HUES48 (cell line): ENCODE data around the gene NUBP2.

Source experiments
- H3K27ac ChIP-seq: one replicate; pipeline ENCODE4 v1.7.0; 2013; ENCODE audit warnings: low read depth, low read length, inconsistent platforms
- H3K27me3 ChIP-seq: 2 replicates; pipeline ENCODE4 v1.6.1; 2013; ENCODE audit warnings: mild to moderate bottlenecking, low read length; ENCODE audit not compliant: control insufficient read depth, insufficient read depth
- H3K36me3 ChIP-seq: 2 replicates; pipeline ENCODE4 v1.6.1; 2013; ENCODE audit warnings: low read length; ENCODE audit not compliant: control insufficient read depth, insufficient read depth
- H3K4me1 ChIP-seq: 2 replicates; pipeline ENCODE4 v1.6.1; 2013; ENCODE audit warnings: mild to moderate bottlenecking, low read length; ENCODE audit not compliant: control insufficient read depth, insufficient read depth
- H3K4me3 ChIP-seq: 2 replicates; pipeline ENCODE4 v1.5.1; 2013; ENCODE audit warnings: mild to moderate bottlenecking, low read depth, low read length
- H3K9ac ChIP-seq: 2 replicates; pipeline ENCODE4 v1.6.1; 2013; ENCODE audit warnings: mild to moderate bottlenecking, low read depth, low read length, moderate library complexity
- H3K9me3 ChIP-seq: 2 replicates; pipeline ENCODE4 v1.6.1; 2013; ENCODE audit warnings: low read length; ENCODE audit not compliant: control insufficient read depth, insufficient read depth

The NUBP2 gene

GRCh38 chr16:1823821-1824220, 41.1 kb downstream of the NUBP2 start:
- Histone ChIP-seq H3K4me3 (no peak overlapping the region), H3K4me1 (peaks cover 6% of the 10 kb centered on the region; the same call in 1 of the 2 replicates), H3K9ac (no peak overlapping the region)

GRCh38 chr16:1825381-1825863, 42.7 kb downstream of the NUBP2 start:
- H3K27ac ChIP-seq, result no peak overlapping the region
- H3K9ac ChIP-seq, result no peak overlapping the region
- H3K36me3 ChIP-seq, result peaks cover 18% of the 10 kb centered on the region
- peak overlapping the region; percentile 95 for H3K4me3 ChIP-seq
- H3K4me1 ChIP-seq, result peaks cover 6% of the 10 kb centered on the region; the same call in 1 of the 2 replicates
- no peaks in the 10 kb centered on the region for H3K27me3 ChIP-seq
- H3K9me3 ChIP-seq, result no peaks in the 10 kb centered on the region

More at GRCh38 chr16:1823821-1824220, 41.1 kb downstream of the NUBP2 start:
- H3K27ac ChIP-seq, result no peak overlapping the region
- H3K9me3 ChIP-seq, result no peaks in the 10 kb centered on the region
- no peaks in the 10 kb centered on the region for H3K27me3 ChIP-seq
- peaks cover 13% of the 10 kb centered on the region for H3K36me3 ChIP-seq

GRCh38 chr16:1825864-1826690, 43.3 kb downstream of the NUBP2 start:
- H3K27me3 ChIP-seq, result no peaks in the 10 kb centered on the region
- peaks cover 18% of the 10 kb centered on the region for H3K36me3 ChIP-seq
- no peaks in the 10 kb centered on the region for H3K9me3 ChIP-seq
- no peak overlapping the region; the same call in 1 of the 2 replicates for H3K9ac ChIP-seq
- H3K27ac ChIP-seq, result no peak overlapping the region
- H3K4me3 ChIP-seq, result peak overlapping the region; percentile 95
- peaks cover 6% of the 10 kb centered on the region; the same call in 1 of the 2 replicates for H3K4me1 ChIP-seq

- Histone ChIP-seq H3K4me3 (peak within 1 kb of the TSS; percentile 95), H3K36me3 (peaks cover 14% of the 10 kb centered on the region; the same call in 1 of the 2 replicates), H3K4me1 (peaks cover 6% of the 10 kb centered on the region; the same call in 1 of the 2 replicates), H3K9me3 (no peaks in the 10 kb centered on the region), H3K27ac (peak within 1 kb of the TSS; percentile 84), H3K9ac (peak within 1 kb of the TSS; percentile 79), H3K27me3 (no peaks in the 10 kb centered on the region)
Observed at GRCh38 chr16:1826691-1827573, 44.2 kb downstream of the NUBP2 start, which contains the start of the genes FAHD1 and HAGH. TSS of gene FAHD1 (plus strand) at chr16:1827206. CDS start at chr16:1827239, 33 bp downstream. TSS of gene HAGH (minus strand) at chr16:1826825. CDS start at chr16:1826787, 38 bp downstream.

GRCh38 chr16:1828645-1829410, 46.1 kb downstream of the NUBP2 start:
- H3K9ac ChIP-seq, result no peak overlapping the region
- peaks cover 6% of the 10 kb centered on the region; the same call in 1 of the 2 replicates for H3K4me1 ChIP-seq
- H3K27me3 ChIP-seq, result no peaks in the 10 kb centered on the region
- H3K4me3 ChIP-seq, result peak overlapping the region; percentile 95
- no peaks in the 10 kb centered on the region for H3K9me3 ChIP-seq
- peaks cover 6% of the 10 kb centered on the region; the same call in 1 of the 2 replicates for H3K36me3 ChIP-seq
- H3K27ac ChIP-seq, result no peak overlapping the region

- Histone ChIP-seq H3K4me1 (peaks cover 6% of the 10 kb centered on the region; the same call in 1 of the 2 replicates), H3K27ac (no peak overlapping the region), H3K9me3 (no peaks in the 10 kb centered on the region), H3K36me3 (peaks cover 6% of the 10 kb centered on the region; the same call in 1 of the 2 replicates), H3K4me3 (no peak overlapping the region), H3K9ac (no peak overlapping the region), H3K27me3 (no peaks in the 10 kb centered on the region)
Observed at GRCh38 chr16:1830213-1830612, 47.5 kb downstream of the NUBP2 start.

- Histone ChIP-seq H3K27me3 (no peaks in the 10 kb centered on the region), H3K36me3 (peaks cover 6% of the 10 kb centered on the region; the same call in 1 of the 2 replicates), H3K4me3 (no peak overlapping the region), H3K9ac (no peak overlapping the region), H3K9me3 (no peaks in the 10 kb centered on the region), H3K4me1 (peaks cover 6% of the 10 kb centered on the region; the same call in 1 of the 2 replicates), H3K27ac (no peak overlapping the region)
Observed at GRCh38 chr16:1831186-1832075, 48.7 kb downstream of the NUBP2 start.

- Histone ChIP-seq H3K4me3 (no peak overlapping the region), H3K27ac (no peak overlapping the region), H3K9ac (no peak overlapping the region), H3K27me3 (no peaks in the 10 kb centered on the region), H3K36me3 (peaks cover 6% of the 10 kb centered on the region; the same call in 1 of the 2 replicates), H3K9me3 (no peaks in the 10 kb centered on the region), H3K4me1 (peaks cover 6% of the 10 kb centered on the region; the same call in 1 of the 2 replicates)
Observed at GRCh38 chr16:1832838-1833454, 50.2 kb downstream of the NUBP2 start.

- no peak overlapping the region for H3K4me3 ChIP-seq
- H3K9ac ChIP-seq, result no peak overlapping the region
- no peaks in the 10 kb centered on the region for H3K9me3 ChIP-seq
- peaks cover 3% of the 10 kb centered on the region; the same call in 1 of the 2 replicates for H3K36me3 ChIP-seq
- H3K27me3 ChIP-seq, result no peaks in the 10 kb centered on the region
- H3K27ac ChIP-seq, result no peak overlapping the region
- no peaks in the 10 kb centered on the region for H3K4me1 ChIP-seq
Observed at GRCh38 chr16:1834096-1834495, 51.3 kb downstream of the NUBP2 start.
